GM21786 (cell line): ENCODE measurements around the gene HEXD.

Experiments used
- ATAC-seq: cut with Tn5 transposase; IDR thresholded peaks from one replicate; pipeline ENCODE4 v1.9.1; 2021; ENCODE audit not compliant: unreplicated experiment

HEXD gene

GRCh38 chr17:82486231-82487094, 68.3 kb downstream of the HEXD start:
- no peak for ATAC-seq

DNA sequence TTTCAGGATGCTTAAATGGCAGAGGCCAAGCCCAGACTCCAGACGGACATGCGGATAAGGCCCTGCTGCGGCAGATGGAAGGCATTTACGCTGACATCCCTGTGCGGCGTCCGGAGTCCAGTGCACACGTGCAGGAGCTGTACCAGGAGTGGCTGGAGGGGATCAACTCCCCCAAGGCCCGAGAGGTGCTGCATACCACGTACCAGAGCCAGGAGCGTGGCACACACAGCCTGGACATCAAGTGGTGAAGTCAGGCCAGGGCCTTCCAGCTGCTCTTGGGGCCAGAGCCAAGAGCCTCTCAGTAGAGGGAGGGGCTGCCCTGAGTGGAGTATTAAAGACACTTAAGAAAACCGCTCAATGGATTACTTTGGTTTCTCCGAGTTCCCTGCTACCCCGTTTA, 69.8 kb downstream of the HEXD start:
- ATAC-seq, result no peak

DNA sequence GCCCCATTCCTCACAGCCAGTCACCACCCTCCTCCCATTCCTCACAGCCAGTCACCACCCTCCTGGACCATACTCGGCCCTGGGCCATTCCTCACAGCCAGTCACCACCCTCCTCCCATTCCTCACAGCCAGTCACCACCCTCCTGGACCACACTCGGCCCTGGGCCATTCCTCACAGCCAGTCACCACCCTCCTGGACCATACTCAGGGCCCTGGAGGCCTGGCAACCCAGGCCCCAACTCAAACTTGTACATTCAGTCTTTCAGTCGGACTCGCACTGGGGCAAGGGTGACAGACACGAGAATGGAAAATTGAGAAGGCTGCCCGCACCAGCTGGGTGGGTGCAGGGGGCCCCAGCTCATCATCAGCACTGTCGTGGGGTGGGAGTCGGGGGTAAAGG, 71.0 kb downstream of the HEXD start:
- ATAC-seq, result no peak

GRCh38 chr17:82489851-82490511, 71.8 kb downstream of the HEXD start:
- no peak for ATAC-seq

DNA sequence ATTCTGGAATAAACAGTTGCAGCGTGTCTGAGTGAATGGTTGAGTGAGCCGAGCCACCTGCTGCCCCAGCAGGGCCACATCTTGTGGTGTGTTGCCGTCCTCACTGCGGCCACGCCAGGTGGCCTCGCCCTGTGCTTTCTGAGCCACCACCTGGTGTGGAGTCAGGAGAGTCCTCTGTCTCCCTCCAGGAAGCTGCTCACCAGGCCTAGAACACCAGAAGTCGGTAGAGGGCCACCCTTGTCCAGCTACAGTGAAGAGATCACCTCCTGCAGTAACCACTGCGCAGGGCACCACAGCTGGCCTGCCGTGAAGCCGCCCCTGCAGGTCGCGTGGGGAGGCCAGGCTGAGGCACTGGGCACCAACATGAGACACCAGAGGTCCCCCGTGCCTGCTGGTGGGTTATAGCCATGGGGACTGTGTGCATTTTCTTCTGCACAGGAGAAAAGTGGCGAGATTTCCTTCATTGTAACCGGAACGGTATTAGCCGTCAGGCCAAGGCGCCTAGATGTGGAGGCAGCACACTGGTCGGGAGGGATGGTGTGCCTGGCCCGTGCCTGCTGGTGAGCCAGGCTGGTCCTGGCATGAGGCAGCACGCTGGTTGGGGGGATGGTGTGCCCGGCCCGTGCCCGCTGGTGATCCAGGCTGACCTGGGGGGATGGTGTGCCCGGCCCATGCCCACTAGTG, 72.5 kb downstream of the HEXD start:
- ATAC-seq, result no peak

GRCh38 chr17:82491196-82491530, 73.0 kb downstream of the HEXD start:
- ATAC-seq, result no peak

DNA sequence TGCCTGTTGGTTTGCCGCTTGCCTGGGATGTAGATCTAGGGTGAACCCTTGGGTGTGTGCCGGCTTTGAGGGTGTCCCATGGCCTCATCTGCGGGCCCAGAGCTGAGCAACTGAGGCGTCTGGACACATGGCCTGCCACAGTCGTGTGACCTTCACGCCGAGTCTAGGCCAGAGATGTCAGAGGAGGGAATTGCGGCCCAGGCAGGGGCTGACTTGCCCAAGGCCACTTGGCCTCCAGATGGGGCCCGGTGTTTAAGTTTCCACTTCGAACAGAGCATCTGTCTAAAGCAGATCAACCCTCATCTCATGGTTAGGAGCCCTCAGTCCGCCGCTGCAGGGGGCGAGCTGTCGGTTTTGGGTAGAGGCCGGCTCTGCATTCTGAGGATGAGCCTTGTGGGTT, 73.4 kb downstream of the HEXD start:
- no peak for ATAC-seq
